NT2/D1 (cell line): ENCODE results near the gene FHDC1.

Experiments
- SUZ12 ChIP-seq: IDR thresholded peaks from 2 replicates; pipeline ENCODE4 v1.6.1; 2011; ENCODE audit not compliant: insufficient read length, insufficient read depth; ENCODE audit errors: extremely low read depth
- YY1 ChIP-seq: IDR thresholded peaks from 2 replicates; pipeline ENCODE4 v1.6.1; 2011; ENCODE audit not compliant: insufficient read length, insufficient read depth

DNA sequence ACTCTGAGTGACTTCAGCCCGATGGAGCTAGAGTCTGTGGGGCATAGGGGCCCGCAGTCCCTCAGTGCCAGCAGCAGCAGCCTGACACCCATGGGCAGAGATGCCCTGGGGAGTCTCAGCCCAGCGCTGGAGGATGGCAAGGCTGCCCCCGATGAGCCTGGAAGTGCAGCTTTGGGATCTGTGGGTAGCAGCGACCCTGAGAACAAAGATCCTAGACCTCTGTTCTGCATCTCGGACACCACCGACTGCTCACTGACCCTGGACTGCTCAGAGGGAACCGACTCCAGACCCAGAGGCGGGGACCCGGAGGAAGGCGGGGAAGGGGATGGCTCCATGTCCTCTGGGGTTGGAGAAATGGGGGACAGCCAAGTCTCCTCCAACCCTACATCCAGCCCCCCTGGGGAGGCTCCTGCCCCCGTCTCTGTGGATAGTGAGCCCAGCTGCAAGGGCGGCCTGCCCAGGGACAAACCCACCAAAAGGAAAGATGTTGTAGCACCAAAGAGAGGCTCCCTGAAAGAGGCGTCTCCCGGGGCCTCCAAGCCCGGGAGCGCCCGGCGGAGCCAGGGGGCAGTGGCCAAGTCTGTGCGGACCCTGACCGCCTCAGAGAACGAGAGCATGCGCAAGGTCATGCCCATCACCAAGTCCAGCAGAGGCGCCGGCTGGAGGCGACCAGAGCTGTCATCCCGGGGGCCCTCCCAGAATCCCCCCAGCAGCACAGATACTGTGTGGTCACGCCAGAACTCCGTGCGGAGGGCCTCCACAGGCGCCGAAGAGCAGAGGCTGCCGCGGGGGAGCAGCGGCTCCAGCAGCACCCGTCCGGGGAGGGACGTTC lies 39.5 kb downstream of the FHDC1 start:
- TF ChIP-seq SUZ12 (no peak), YY1 (no peak)
